ENCODE results near the gene TYMS.
A peak's percentile ranks its signal among the peaks of the same experiment; 100 is the strongest.

Gene TYMS

GRCh38 chr18:666177-666576 lies 8.7 kb downstream of the TYMS start:
- DNase-seq (ENCODE audit: low read depth) = no peak

GRCh38 chr18:666628-667027 lies 9.2 kb downstream of the TYMS start:
- DNase-seq (ENCODE audit: low read depth) = no peak
- no peak for TF ChIP-seq CTCF (conservative IDR thresholded peaks at IDR 0.05; ENCODE audit: low read depth, low read length)

More at GRCh38 chr18:666177-666576, 8.7 kb downstream of the TYMS start:
- H3K4me3 ChIP-seq (ENCODE audit: low read depth, low read length) = no peak overlapping the region
- TF ChIP-seq CTCF (conservative IDR thresholded peaks at IDR 0.05; ENCODE audit: low read depth, low read length) = peak; percentile 42

GRCh38 chr18:668260-668659 lies 10.8 kb downstream of the TYMS start:
- no peak overlapping the region for H3K4me3 ChIP-seq (ENCODE audit: low read depth, low read length)
- no peak for DNase-seq (ENCODE audit: low read depth)
- TF ChIP-seq CTCF (conservative IDR thresholded peaks at IDR 0.05; ENCODE audit: low read depth, low read length) = no peak

More at GRCh38 chr18:666628-667027, 9.2 kb downstream of the TYMS start:
- H3K4me3 ChIP-seq (ENCODE audit: low read depth, low read length) = no peak overlapping the region

GRCh38 chr18:669077-669476 lies 11.6 kb downstream of the TYMS start:
- H3K4me3 ChIP-seq (ENCODE audit: low read depth, low read length) = no peak overlapping the region
- no peak for DNase-seq (ENCODE audit: low read depth)
- no peak for TF ChIP-seq CTCF (conservative IDR thresholded peaks at IDR 0.05; ENCODE audit: low read depth, low read length)

- no peak for TF ChIP-seq CTCF (conservative IDR thresholded peaks at IDR 0.05; ENCODE audit: low read depth, low read length)
- no peak overlapping the region for H3K4me3 ChIP-seq (ENCODE audit: low read depth, low read length)
- DNase-seq (ENCODE audit: low read depth) = no peak
Observed at GRCh38 chr18:670522-670921, 13.1 kb downstream of the TYMS start.

- H3K4me3 ChIP-seq (ENCODE audit: low read depth, low read length) = no peak overlapping the region
- TF ChIP-seq CTCF (conservative IDR thresholded peaks at IDR 0.05; ENCODE audit: low read depth, low read length) = no peak
- DNase-seq (ENCODE audit: low read depth) = no peak
Observed at GRCh38 chr18:671405-671804, 14.0 kb downstream of the TYMS start.

GRCh38 chr18:673317-673716 lies 15.9 kb downstream of the TYMS start:
- no peak overlapping the region for H3K4me3 ChIP-seq (ENCODE audit: low read depth, low read length)

More at GRCh38 chr18:673317-673716, 15.9 kb downstream of the TYMS start:
- TF ChIP-seq CTCF (conservative IDR thresholded peaks at IDR 0.05; ENCODE audit: low read depth, low read length) = no peak
- DNase-seq (ENCODE audit: low read depth) = no peak

Data from choroid plexus epithelial cell (primary cell).